ENCODE data around the gene NBEAL1. TPM values are rescaled to one million over a fixed set of nuclear protein-coding genes. Genes with fewer than 3 reads are reported as not detected.
"Not testable (repeated sequence)": the region's sequence is repeated elsewhere in the genome, so short reads cannot be mapped to it uniquely, and the experiment has no call there.

NBEAL1 gene
- total RNA-seq, 1 donor from 2014 or later = 67.9 TPM

GRCh38 chr2:203035879-203036470 lies 21.3 kb downstream of the NBEAL1 start:
- DNase-seq (ENCODE audit: low spot score) (no peak), ATAC-seq (no peak)
- intact Hi-C loops (cut with DNase I) = no loop called here

- DNase-seq (ENCODE audit: low spot score) (no peak), ATAC-seq (no peak)
- intact Hi-C loops (cut with DNase I) = no loop called here
These were observed 22.4 kb downstream of the NBEAL1 start for GRCh38 chr2:203037026-203037425.

- no peak for ATAC-seq
- no peak for DNase-seq (ENCODE audit: low spot score)
- intact Hi-C loops (cut with DNase I) = no loop called here
These were observed 23.9 kb downstream of the NBEAL1 start for GRCh38 chr2:203038586-203038985.

- intact Hi-C loops (cut with DNase I); ATAC-seq; DNase-seq (ENCODE audit: low spot score): not testable (repeated sequence)
These were observed 24.5 kb downstream of the NBEAL1 start for GRCh38 chr2:203039211-203039610.

GRCh38 chr2:203040966-203041521 lies 26.4 kb downstream of the NBEAL1 start:
- no peak for DNase-seq (ENCODE audit: low spot score)
- intact Hi-C loops (cut with DNase I) = no loop called here
- ATAC-seq = no peak

GRCh38 chr2:203042178-203042577 lies 27.5 kb downstream of the NBEAL1 start:
- DNase-seq (ENCODE audit: low spot score) (no peak), ATAC-seq (no peak)
- intact Hi-C loops (cut with DNase I) = no loop called here

GRCh38 chr2:203043226-203043625 lies 28.6 kb downstream of the NBEAL1 start:
- no peak for DNase-seq (ENCODE audit: low spot score)
- ATAC-seq = no peak

GRCh38 chr2:203045867-203046266 lies 31.2 kb downstream of the NBEAL1 start:
- ATAC-seq = no peak
- intact Hi-C loops (cut with DNase I) = no loop called here
- DNase-seq (ENCODE audit: low spot score) = no peak

More at GRCh38 chr2:203043226-203043625, 28.6 kb downstream of the NBEAL1 start:
- intact Hi-C loops (cut with DNase I) = no loop called here

GRCh38 chr2:203052539-203052938 lies 37.9 kb downstream of the NBEAL1 start:
- ATAC-seq (no peak), DNase-seq (ENCODE audit: low spot score) (no peak)
- intact Hi-C loops (cut with DNase I) = no loop called here

- intact Hi-C loops (cut with DNase I) = no loop called here
- DNase-seq (ENCODE audit: low spot score) = no peak
- ATAC-seq = no peak
These were observed 45.0 kb downstream of the NBEAL1 start for GRCh38 chr2:203059567-203060240.

GRCh38 chr2:203061346-203061745 lies 46.7 kb downstream of the NBEAL1 start:
- no peak for ATAC-seq
- intact Hi-C loops (cut with DNase I) = no loop called here
- no peak for DNase-seq (ENCODE audit: low spot score)

GRCh38 chr2:203062126-203062525 lies 47.5 kb downstream of the NBEAL1 start:
- DNase-seq (ENCODE audit: low spot score) (no peak), ATAC-seq (no peak)
- intact Hi-C loops (cut with DNase I) = no loop called here

GRCh38 chr2:203066519-203067091 lies 51.9 kb downstream of the NBEAL1 start:
- intact Hi-C loops (cut with DNase I); ATAC-seq; DNase-seq (ENCODE audit: low spot score): not testable (repeated sequence)

- intact Hi-C loops (cut with DNase I) = no loop called here
- ATAC-seq (no peak), DNase-seq (ENCODE audit: low spot score) (no peak)
These were observed 56.0 kb downstream of the NBEAL1 start for GRCh38 chr2:203070701-203071100.

GRCh38 chr2:203071148-203071547 lies 56.5 kb downstream of the NBEAL1 start:
- no peak for DNase-seq (ENCODE audit: low spot score)
- no peak for ATAC-seq
- intact Hi-C loops (cut with DNase I) = no loop called here

GRCh38 chr2:203072371-203072770 lies 57.7 kb downstream of the NBEAL1 start:
- DNase-seq (ENCODE audit: low spot score) (no peak), ATAC-seq (no peak)
- intact Hi-C loops (cut with DNase I) = no loop called here

GRCh38 chr2:203077451-203077850 lies 62.8 kb downstream of the NBEAL1 start:
- intact Hi-C loops (cut with DNase I) = no loop called here
- no peak for DNase-seq (ENCODE audit: low spot score)

GRCh38 chr2:203080447-203081045 lies 65.9 kb downstream of the NBEAL1 start:
- intact Hi-C loops (cut with DNase I) = no loop called here
- ATAC-seq = no peak
- DNase-seq (ENCODE audit: low spot score) = no peak

More at GRCh38 chr2:203077451-203077850, 62.8 kb downstream of the NBEAL1 start:
- ATAC-seq = no peak

- intact Hi-C loops (cut with DNase I) = no loop called here
- ATAC-seq (no peak), DNase-seq (ENCODE audit: low spot score) (no peak)
These were observed 68.7 kb downstream of the NBEAL1 start for GRCh38 chr2:203083328-203083727.

- intact Hi-C loops (cut with DNase I); ATAC-seq; DNase-seq (ENCODE audit: low spot score): not testable (repeated sequence)
These were observed 71.7 kb downstream of the NBEAL1 start for GRCh38 chr2:203086381-203086780.

All from sciatic nerve (tissue), 2 donors.